GM18517 (cell line): ENCODE results near the gene PPP2R2B.
"Not testable (repeated sequence)": the region's sequence is repeated elsewhere in the genome, so short reads cannot be mapped to it uniquely, and the experiment has no call there.

Experiments
- ATAC-seq: cut with Tn5 transposase; IDR thresholded peaks from one replicate; pipeline ENCODE4 v1.9.1; 2021; ENCODE audit warnings: mild to moderate bottlenecking, moderate library complexity; ENCODE audit not compliant: unreplicated experiment

Gene PPP2R2B

DNA sequence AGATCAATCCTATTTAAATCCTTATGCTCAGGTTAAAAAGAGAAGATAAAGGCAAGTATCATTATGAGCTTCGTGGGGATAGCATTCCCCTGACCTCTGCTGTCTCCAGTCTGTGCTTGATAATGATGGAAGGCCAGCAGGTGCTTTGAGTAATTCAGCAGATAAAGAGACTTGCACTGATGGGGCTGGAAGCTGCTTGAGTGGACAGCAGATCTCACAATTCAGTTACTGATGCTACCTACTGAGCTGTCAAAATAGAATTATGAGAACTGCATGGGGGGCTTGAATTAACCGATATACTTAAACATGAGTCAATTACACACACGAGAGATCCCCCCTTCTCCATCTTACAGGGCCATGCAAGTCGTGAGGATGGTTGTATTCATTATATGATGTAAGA, 254.9 kb downstream of the PPP2R2B start:
- ATAC-seq = no peak

GRCh38 chr5:146623009-146623408, 255.5 kb downstream of the PPP2R2B start:
- ATAC-seq = no peak

GRCh38 chr5:146622391-146622790, 256.2 kb downstream of the PPP2R2B start:
- no peak for ATAC-seq

DNA sequence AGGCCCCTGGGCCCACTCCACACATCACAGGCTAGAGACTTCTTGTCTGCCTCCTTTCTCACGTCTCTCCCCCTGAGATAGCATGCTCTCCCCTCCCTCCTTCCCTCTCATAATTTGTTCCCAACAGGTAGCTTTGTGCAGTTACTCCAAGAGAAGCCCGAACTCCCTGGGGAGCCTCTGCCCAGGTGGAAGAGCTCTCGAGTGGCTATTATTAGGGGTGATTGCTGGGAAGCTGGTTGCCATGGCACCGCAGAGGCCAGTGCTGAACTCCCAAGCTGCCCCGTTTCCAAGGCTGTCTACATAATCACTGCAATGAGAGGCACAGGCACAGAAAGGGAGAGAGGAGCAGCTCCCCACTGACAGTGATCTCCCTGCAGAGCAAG, 257.9 kb downstream of the PPP2R2B start:
- ATAC-seq = no peak

GRCh38 chr5:146620031-146620668, 258.4 kb downstream of the PPP2R2B start:
- ATAC-seq = no peak

GRCh38 chr5:146618434-146618833, 260.1 kb downstream of the PPP2R2B start:
- no peak for ATAC-seq

- not testable (repeated sequence) for ATAC-seq
These were observed 268.8 kb downstream of the PPP2R2B start for GRCh38 chr5:146609731-146610130.

GRCh38 chr5:146607659-146608332, 270.8 kb downstream of the PPP2R2B start:
- ATAC-seq = no peak

DNA sequence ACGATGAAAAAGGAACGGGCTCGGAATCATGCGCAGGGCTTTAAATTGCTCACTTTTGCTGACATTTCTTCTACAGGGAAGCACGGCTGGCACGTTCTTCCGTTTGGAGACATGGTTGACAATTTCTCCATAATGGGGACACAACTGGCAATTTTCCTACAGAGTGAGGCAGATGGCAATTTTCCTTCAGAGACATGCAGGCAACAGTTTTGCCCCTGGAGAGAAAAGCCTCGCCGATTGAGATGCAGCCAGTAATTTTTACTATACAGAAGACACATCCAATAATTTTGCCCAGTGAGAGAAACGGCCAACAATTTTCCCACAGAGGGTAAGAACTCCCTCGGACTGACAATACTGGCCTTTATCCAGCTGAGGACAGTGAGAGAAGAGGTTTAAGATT, 271.7 kb downstream of the PPP2R2B start:
- no peak for ATAC-seq

DNA sequence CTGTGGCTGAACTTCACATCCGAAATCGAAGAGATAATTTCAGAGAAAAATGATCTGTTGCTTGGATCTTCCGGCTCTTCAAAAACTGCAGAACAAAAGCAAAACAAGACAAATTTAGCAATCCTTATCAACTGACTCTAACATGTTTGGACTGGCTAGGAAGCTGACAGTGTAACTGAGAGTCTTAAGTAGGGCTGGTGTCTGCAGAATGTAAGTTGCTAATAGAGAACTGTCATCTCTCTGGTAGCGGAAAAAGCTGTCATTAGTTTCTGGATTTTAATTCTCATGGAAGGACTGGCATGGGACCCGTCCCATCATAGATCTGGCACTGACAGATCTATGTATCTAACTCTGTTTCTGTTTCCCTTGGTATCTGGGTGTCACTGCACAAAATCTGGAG, 278.2 kb downstream of the PPP2R2B start:
- ATAC-seq = no peak

DNA sequence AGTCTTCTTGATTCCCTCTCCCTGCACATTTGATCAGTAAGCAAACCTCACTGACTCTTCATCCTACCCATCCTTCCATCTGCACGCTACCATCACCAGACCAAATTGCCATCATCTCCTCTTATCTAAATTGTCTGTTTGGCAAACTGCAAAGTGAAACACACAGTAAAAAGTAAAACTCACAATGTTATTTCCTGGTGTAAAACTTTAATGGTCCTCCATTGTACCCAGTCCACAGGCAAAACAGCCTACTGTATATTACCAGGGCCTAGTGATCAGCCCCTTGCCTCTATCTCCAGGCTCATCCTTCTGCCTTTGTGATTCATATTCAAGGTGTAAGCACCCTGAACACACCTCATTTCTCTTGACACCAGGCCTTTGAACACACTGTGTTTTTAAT, 279.3 kb downstream of the PPP2R2B start:
- ATAC-seq = no peak

DNA sequence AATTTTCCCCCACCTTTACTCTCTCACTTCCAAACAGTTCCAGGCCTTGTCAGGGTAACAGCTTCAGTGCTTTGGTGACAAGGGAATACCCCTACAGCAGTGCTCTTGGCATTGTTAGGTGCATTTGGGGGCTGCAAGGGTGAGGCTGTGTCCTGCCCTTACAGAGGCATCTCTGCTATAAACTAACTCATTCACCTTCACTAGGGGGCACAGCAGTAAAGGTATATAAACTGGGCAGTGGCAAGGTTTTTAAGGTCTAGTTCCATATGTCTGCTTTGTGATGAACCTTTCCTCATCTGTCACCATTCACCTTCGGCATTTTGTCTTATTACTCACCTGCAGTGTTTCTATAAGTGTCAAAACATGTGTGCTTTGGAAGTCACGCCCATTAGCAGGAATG, 283.5 kb downstream of the PPP2R2B start:
- no peak for ATAC-seq

DNA sequence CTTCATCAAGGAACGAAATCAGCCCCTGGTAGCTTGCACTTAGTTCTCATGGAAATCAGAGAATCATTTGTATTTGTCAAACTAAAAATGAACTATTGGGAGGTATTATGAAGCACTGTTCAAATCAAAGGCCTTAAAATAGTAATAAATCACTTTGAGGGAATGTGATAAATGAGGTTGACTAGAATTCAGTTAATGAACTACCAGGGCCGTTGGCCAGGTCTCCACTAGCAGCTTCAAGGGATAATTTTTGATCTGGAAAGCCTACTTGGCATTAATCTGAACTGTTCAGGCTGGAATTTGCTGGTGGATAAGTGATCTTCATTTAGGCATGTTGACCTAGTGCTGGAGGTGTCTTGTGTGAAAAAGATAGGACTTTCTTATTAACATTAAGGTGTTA, 286.2 kb downstream of the PPP2R2B start:
- ATAC-seq = no peak

GRCh38 chr5:146589028-146589345, 289.6 kb downstream of the PPP2R2B start:
- no peak for ATAC-seq

DNA sequence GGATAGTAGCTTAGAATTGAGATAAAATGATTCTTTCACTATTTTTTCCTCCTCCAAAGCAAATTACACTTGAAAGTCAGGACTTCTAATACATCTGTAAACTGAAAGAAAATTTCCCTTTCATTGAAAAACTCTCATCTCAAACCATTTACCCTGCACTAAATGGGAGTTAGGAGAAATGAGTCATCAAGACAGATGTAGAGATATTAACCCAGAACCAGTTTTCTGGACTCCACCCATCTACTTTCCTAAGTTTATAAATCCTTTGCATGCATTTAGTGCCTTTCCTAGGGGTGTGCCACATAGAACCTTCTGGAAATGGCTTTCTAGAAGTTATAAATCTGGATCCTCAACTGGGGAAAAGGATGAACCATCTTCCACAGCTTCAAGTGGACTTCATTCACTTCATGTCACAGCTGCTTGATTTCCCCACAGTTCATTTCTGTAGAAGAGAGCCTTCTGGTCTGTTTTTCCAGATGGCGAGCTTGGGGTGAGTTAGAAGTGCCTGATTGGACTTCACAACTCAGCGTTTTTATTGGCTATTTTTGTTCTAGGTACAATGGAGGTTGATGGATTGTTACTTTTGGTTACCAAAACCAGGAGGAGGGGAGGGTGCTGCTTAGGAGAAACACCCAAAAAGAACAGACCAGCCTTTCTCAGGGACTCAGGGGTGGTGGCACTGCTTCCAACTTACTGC, 290.1 kb downstream of the PPP2R2B start:
- no peak for ATAC-seq

DNA sequence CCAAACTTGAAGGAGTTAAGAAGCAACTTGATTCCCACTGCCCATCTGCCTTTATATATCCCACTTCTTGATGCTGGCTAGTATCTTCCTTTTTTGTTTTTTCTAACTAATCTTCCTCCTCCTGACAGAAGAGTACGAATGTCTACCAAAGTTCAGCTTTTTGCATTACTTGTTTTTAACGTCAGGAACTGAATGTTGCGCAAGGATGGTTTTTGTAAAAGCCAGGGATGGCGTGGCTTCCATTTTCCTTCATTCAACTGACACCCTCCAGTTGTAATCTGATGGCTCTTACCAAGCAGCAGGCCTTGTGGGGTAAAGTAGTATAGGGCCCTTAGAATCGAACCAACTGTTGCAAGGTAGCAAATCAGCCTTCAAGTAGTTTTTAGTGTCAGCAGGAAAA, 291.8 kb downstream of the PPP2R2B start:
- ATAC-seq = no peak

- no peak for ATAC-seq
These were observed 293.8 kb downstream of the PPP2R2B start for GRCh38 chr5:146584750-146585149.

DNA sequence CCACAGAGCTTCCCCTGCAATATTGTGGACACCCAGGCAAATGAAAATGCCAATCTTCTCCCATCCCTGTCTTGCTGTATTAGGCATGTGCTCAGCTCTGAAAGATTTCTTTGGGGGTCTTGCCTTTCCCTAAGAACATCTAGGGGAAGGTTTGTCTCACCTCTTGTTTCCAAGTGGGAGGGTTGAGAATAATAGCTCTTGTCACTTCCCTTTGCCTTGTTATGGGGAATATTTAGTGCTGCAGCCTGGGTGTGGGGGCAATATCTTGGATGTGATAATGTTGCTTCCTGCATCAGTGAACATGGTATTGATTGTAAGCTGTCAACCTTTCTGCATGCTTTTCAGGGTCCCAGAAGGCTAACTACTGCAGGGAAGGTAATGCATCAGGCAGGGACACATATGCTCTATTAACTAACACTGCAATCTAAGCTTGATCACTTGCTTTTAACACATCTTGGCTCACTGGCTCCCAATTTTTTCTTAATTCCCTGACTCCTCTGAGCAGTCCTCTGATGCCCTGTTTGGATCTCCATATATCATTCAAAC, 296.4 kb downstream of the PPP2R2B start:
- no peak for ATAC-seq

DNA sequence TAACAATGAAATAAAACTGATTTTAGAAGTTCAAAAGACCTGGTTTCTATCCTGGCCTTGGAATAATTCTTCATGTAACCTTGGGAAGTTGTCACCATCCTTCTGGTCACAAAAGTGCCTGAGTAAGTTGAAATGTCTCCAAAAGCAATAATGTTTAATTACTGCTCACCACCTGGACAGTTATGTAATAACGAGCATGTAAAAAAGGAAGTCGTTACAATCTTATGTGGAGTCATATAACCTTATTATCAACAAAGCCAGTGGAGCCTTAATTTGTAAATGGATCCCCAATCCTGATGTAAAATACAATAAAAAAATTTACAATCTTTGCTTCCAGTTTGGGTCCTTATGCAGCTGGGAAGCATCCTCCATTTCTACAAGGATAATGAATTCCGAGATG, 298.3 kb downstream of the PPP2R2B start:
- no peak for ATAC-seq

DNA sequence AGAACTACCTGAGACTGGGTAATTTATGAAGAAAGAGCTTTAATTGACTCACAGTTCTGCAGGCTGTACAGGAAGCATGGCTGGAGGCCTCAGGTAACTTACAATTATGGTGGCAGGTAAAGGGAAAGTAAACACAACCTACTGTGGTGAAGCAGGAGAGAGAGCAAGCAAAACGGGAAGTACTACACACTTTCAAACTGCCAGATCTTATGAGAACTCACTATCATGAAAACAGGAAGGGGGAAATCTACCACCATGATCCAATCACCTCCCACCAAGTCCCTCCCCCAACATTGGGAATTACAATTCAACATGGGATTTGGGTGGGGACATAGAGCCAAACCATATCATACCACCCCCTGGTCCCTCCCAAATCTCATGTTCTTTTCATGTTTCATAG, 303.8 kb downstream of the PPP2R2B start:
- ATAC-seq = no peak

GRCh38 chr5:146568161-146568560, 310.4 kb downstream of the PPP2R2B start:
- no peak for ATAC-seq

- ATAC-seq = peak; percentile 77
These were observed 312.7 kb downstream of the PPP2R2B start for GRCh38 chr5:146565764-146566367.
